Mesendoderm (in vitro differentiated cells): ENCODE data around the gene MAB21L4.

Source experiments
- DNase-seq: peaks from one replicate; pipeline ENCODE4 v3.0.0; 2013
- H2AK5ac ChIP-seq: 2 replicates; pipeline ENCODE4 v1.6.1; 2013; ENCODE audit warnings: low read length, inconsistent platforms
- H2BK120ac ChIP-seq: 2 replicates; pipeline ENCODE4 v1.6.1; 2013; ENCODE audit warnings: low read depth, mild to moderate bottlenecking, low read length, moderate library complexity, mixed read lengths
- H2BK15ac ChIP-seq: replicated peaks from 2 replicates; pipeline ENCODE4 v1.6.1; 2013; ENCODE audit warnings: low read depth, mild to moderate bottlenecking, moderate library complexity
- H2BK5ac ChIP-seq: 2 replicates; pipeline ENCODE4 v1.6.1; 2013; ENCODE audit warnings: low read length, inconsistent platforms
- H3K18ac ChIP-seq: 2 replicates; pipeline ENCODE4 v1.6.1; 2013; ENCODE audit warnings: mild to moderate bottlenecking, low read length, mixed read lengths
- H3K23ac ChIP-seq: one replicate; pipeline ENCODE4 v1.6.1; 2013; ENCODE audit warnings: low read length
- H3K27ac ChIP-seq: 2 replicates; pipeline ENCODE4 v1.5.1; 2013; ENCODE audit warnings: low read depth, mild to moderate bottlenecking, inconsistent platforms, low read length, moderate library complexity
- H3K27me3 ChIP-seq: 2 replicates; pipeline ENCODE4 v1.6.1; 2013; ENCODE audit warnings: low read length, control low read depth, mild to moderate bottlenecking, inconsistent platforms; ENCODE audit not compliant: insufficient read depth, poor library complexity
- H3K36me3 ChIP-seq: 2 replicates; pipeline ENCODE4 v1.6.1; 2013; ENCODE audit warnings: low read length, inconsistent platforms; ENCODE audit not compliant: control insufficient read depth, insufficient read depth
- H3K4ac ChIP-seq: one replicate; pipeline ENCODE4 v1.6.1; 2013; ENCODE audit warnings: low read depth, mild to moderate bottlenecking, low read length, moderate library complexity
- H3K4me1 ChIP-seq: 2 replicates; pipeline ENCODE4 v1.6.1; 2013; ENCODE audit warnings: low read depth, low read length, inconsistent platforms; ENCODE audit not compliant: control insufficient read depth
- H3K4me2 ChIP-seq: 2 replicates; pipeline ENCODE4 v1.6.1; 2013; ENCODE audit warnings: low read length
- H3K4me3 ChIP-seq: 2 replicates; pipeline ENCODE4 v1.5.1; 2013; ENCODE audit warnings: mild to moderate bottlenecking, low read length
- H3K56ac ChIP-seq: one replicate; pipeline ENCODE4 v1.6.1; 2013; ENCODE audit warnings: low read length
- H3K79me1 ChIP-seq: 2 replicates; pipeline ENCODE4 v1.6.1; 2013; ENCODE audit warnings: low read length, inconsistent platforms
- H3K79me2 ChIP-seq: 2 replicates; pipeline ENCODE4 v1.6.1; 2013; ENCODE audit warnings: mild to moderate bottlenecking, low read length; ENCODE audit not compliant: control insufficient read depth, insufficient read depth
- H3K9ac ChIP-seq: 2 replicates; pipeline ENCODE4 v1.6.1; 2013; ENCODE audit warnings: low read length, inconsistent platforms
- H4K5ac ChIP-seq: one replicate; pipeline ENCODE4 v1.6.1; 2013; ENCODE audit warnings: low read length
- H4K8ac ChIP-seq: one replicate; pipeline ENCODE4 v1.6.1; 2013; ENCODE audit warnings: low read depth, mild to moderate bottlenecking, control low read depth, low read length, moderate library complexity
- WGBS: extraction: QIAGEN DNeasy Blood & Tissue Kit; methylation state at CpG from one replicate; pipeline ENCODE4 v1.1.7; 2013; ENCODE audit warnings: low lambda C conversion rate, missing lambda C conversion rate; ENCODE audit not compliant: insufficient coverage; ENCODE audit errors: extremely low coverage; 5-methylcytosine and 5-hydroxymethylcytosine counted together

MAB21L4 gene

GRCh38 chr2:240885566-240885965 is 10.4 kb downstream of the MAB21L4 start:
- H3K23ac ChIP-seq, result no peak overlapping the region
- no CpG with 5 or more reads among the region's 1 CpG for WGBS
- H3K56ac ChIP-seq, result no peak overlapping the region
- no peak overlapping the region for H4K8ac ChIP-seq
- H3K79me2 ChIP-seq, result no peaks in the 10 kb centered on the region
- no peak for DNase-seq
- H3K27me3 ChIP-seq, result no peaks in the 10 kb centered on the region
- H2AK5ac ChIP-seq, result no peak overlapping the region
- no peak overlapping the region for H3K27ac ChIP-seq
- H3K4me2 ChIP-seq, result no peak overlapping the region
- H2BK120ac ChIP-seq, result no peak overlapping the region
- no peaks in the 10 kb centered on the region for H3K4me1 ChIP-seq
- no peak overlapping the region for H3K9ac ChIP-seq
- H2BK5ac ChIP-seq, result no peak overlapping the region
- no peak overlapping the region for H3K4me3 ChIP-seq
- H3K79me1 ChIP-seq, result no peaks in the 10 kb centered on the region
- no peak overlapping the region for H4K5ac ChIP-seq
- no peak overlapping the region for H3K4ac ChIP-seq
- no peak overlapping the region for H2BK15ac ChIP-seq
- no peaks in the 10 kb centered on the region for H3K36me3 ChIP-seq
- H3K18ac ChIP-seq, result no peak overlapping the region

- H3K4me2 ChIP-seq, result no peak overlapping the region
- no peak overlapping the region for H3K4me3 ChIP-seq
- H3K27ac ChIP-seq, result no peak overlapping the region
- no peaks in the 10 kb centered on the region for H3K36me3 ChIP-seq
- no peak overlapping the region for H2AK5ac ChIP-seq
- H2BK15ac ChIP-seq, result no peak overlapping the region
- no peak overlapping the region for H4K8ac ChIP-seq
- no peak overlapping the region for H2BK120ac ChIP-seq
- no peak overlapping the region for H3K23ac ChIP-seq
- no peak overlapping the region for H2BK5ac ChIP-seq
- no peaks in the 10 kb centered on the region for H3K27me3 ChIP-seq
- no peaks in the 10 kb centered on the region for H3K79me2 ChIP-seq
- H3K9ac ChIP-seq, result no peak overlapping the region
- no peak overlapping the region for H3K18ac ChIP-seq
- WGBS, result no CpG with 5 or more reads among the region's 3 CpGs
- no peaks in the 10 kb centered on the region for H3K79me1 ChIP-seq
- DNase-seq, result no peak
- H4K5ac ChIP-seq, result no peak overlapping the region
- H3K4me1 ChIP-seq, result no peaks in the 10 kb centered on the region
- H3K4ac ChIP-seq, result no peak overlapping the region
- no peak overlapping the region for H3K56ac ChIP-seq
These were observed 11.2 kb downstream of the MAB21L4 start for GRCh38 chr2:240884745-240885144.

GRCh38 chr2:240884221-240884620 is 11.7 kb downstream of the MAB21L4 start:
- Histone ChIP-seq H3K4ac (no peak overlapping the region), H2AK5ac (no peak overlapping the region), H4K8ac (no peak overlapping the region), H2BK15ac (no peak overlapping the region), H3K9ac (no peak overlapping the region), H2BK120ac (no peak overlapping the region), H3K4me2 (no peak overlapping the region), H3K18ac (no peak overlapping the region), H3K79me2 (no peaks in the 10 kb centered on the region), H2BK5ac (no peak overlapping the region), H3K27ac (no peak overlapping the region), H3K79me1 (no peaks in the 10 kb centered on the region), H3K4me1 (no peaks in the 10 kb centered on the region), H4K5ac (no peak overlapping the region), H3K56ac (no peak overlapping the region), H3K36me3 (no peaks in the 10 kb centered on the region), H3K4me3 (no peak overlapping the region), H3K23ac (no peak overlapping the region), H3K27me3 (no peaks in the 10 kb centered on the region)
- DNase-seq, result no peak
- no CpG with 5 or more reads among the region's 2 CpGs for WGBS

- H3K79me2 ChIP-seq, result no peaks in the 10 kb centered on the region
- H4K8ac ChIP-seq, result no peak overlapping the region
- no peak overlapping the region for H3K9ac ChIP-seq
- no peaks in the 10 kb centered on the region for H3K36me3 ChIP-seq
- no peak overlapping the region for H2BK120ac ChIP-seq
- no CpG with 5 or more reads among the region's 6 CpGs for WGBS
- no peak overlapping the region for H2BK15ac ChIP-seq
- H3K4ac ChIP-seq, result no peak overlapping the region
- no peak overlapping the region for H3K27ac ChIP-seq
- no peak for DNase-seq
- no peak overlapping the region for H2BK5ac ChIP-seq
- H3K4me1 ChIP-seq, result no peaks in the 10 kb centered on the region
- no peak overlapping the region for H3K4me2 ChIP-seq
- no peak overlapping the region for H3K4me3 ChIP-seq
- no peak overlapping the region for H3K23ac ChIP-seq
- H3K27me3 ChIP-seq, result no peaks in the 10 kb centered on the region
- H2AK5ac ChIP-seq, result no peak overlapping the region
- H4K5ac ChIP-seq, result no peak overlapping the region
- H3K56ac ChIP-seq, result no peak overlapping the region
- no peaks in the 10 kb centered on the region for H3K79me1 ChIP-seq
- no peak overlapping the region for H3K18ac ChIP-seq
These were observed 14.0 kb downstream of the MAB21L4 start for GRCh38 chr2:240881913-240882312.

GRCh38 chr2:240879105-240879504 is 16.9 kb downstream of the MAB21L4 start:
- Histone ChIP-seq H2AK5ac (no peak overlapping the region), H3K27me3 (no peaks in the 10 kb centered on the region), H2BK15ac (no peak overlapping the region), H4K5ac (no peak overlapping the region), H3K36me3 (no peaks in the 10 kb centered on the region), H3K79me2 (no peaks in the 10 kb centered on the region), H3K18ac (no peak overlapping the region), H3K27ac (no peak overlapping the region), H3K56ac (no peak overlapping the region), H2BK5ac (no peak overlapping the region), H2BK120ac (no peak overlapping the region), H3K9ac (no peak overlapping the region), H3K4me1 (no peaks in the 10 kb centered on the region), H3K79me1 (no peaks in the 10 kb centered on the region), H3K4me2 (no peak overlapping the region), H3K4ac (no peak overlapping the region), H3K23ac (no peak overlapping the region), H4K8ac (no peak overlapping the region), H3K4me3 (no peak overlapping the region)
- no CpG with 5 or more reads among the region's 7 CpGs for whole genome bisulfite sequencing
- DNase-seq, result no peak

GRCh38 chr2:240878341-240878936 is 17.5 kb downstream of the MAB21L4 start:
- Histone ChIP-seq H3K4me3 (no peak overlapping the region), H3K18ac (no peak overlapping the region)
- no CpG with 5 or more reads among the region's 18 CpGs for WGBS

More at GRCh38 chr2:240878341-240878936, 17.5 kb downstream of the MAB21L4 start:
- no peaks in the 10 kb centered on the region for H3K4me1 ChIP-seq
- H3K56ac ChIP-seq, result no peak overlapping the region
- no peak for DNase-seq
- H3K36me3 ChIP-seq, result no peaks in the 10 kb centered on the region
- no peak overlapping the region for H3K9ac ChIP-seq
- H2BK15ac ChIP-seq, result no peak overlapping the region
- H3K27me3 ChIP-seq, result no peaks in the 10 kb centered on the region
- no peak overlapping the region for H3K4ac ChIP-seq
- no peak overlapping the region for H3K4me2 ChIP-seq
- H4K8ac ChIP-seq, result no peak overlapping the region
- no peaks in the 10 kb centered on the region for H3K79me1 ChIP-seq
- H3K23ac ChIP-seq, result no peak overlapping the region
- H3K79me2 ChIP-seq, result no peaks in the 10 kb centered on the region
- no peak overlapping the region for H3K27ac ChIP-seq
- H2BK120ac ChIP-seq, result no peak overlapping the region
- no peak overlapping the region for H2BK5ac ChIP-seq
- H4K5ac ChIP-seq, result no peak overlapping the region
- no peak overlapping the region for H2AK5ac ChIP-seq
